ENCODE data around the gene DYNLT5.
"Not testable (repeated sequence)": the region's sequence is repeated elsewhere in the genome, so short reads cannot be mapped to it uniquely, and the experiment has no call there.

The DYNLT5 gene

GRCh38 chr1:66731170-66731865 is 20.9 kb upstream of the DYNLT5 start:
- Histone ChIP-seq H3K4me1 (ENCODE audit: insufficient read depth, low read length) (no peaks in the 10 kb centered on the region), H3K9me3 (ENCODE audit: low read length) (no peaks in the 10 kb centered on the region), H2AFZ (ENCODE audit: low read depth, low read length) (no peak overlapping the region), H3K27me3 (ENCODE audit: insufficient read depth, low read length) (no peaks in the 10 kb centered on the region), H3K4me3 (ENCODE audit: low read length) (no peak overlapping the region), H3K36me3 (ENCODE audit: insufficient read depth, low read length) (no peaks in the 10 kb centered on the region)

- Histone ChIP-seq H2AFZ (ENCODE audit: low read depth, low read length) (no peak overlapping the region), H3K4me3 (ENCODE audit: low read length) (no peak overlapping the region), H3K36me3 (ENCODE audit: insufficient read depth, low read length) (no peaks in the 10 kb centered on the region)
Measured at GRCh38 chr1:66732407-66733166, 19.7 kb upstream of the DYNLT5 start.

GRCh38 chr1:66733348-66734017 is 18.8 kb upstream of the DYNLT5 start:
- Histone ChIP-seq H3K27me3 (ENCODE audit: insufficient read depth, low read length) (no peaks in the 10 kb centered on the region), H3K9me3 (ENCODE audit: low read length) (no peaks in the 10 kb centered on the region), H2AFZ (ENCODE audit: low read depth, low read length) (no peak overlapping the region), H3K36me3 (ENCODE audit: insufficient read depth, low read length) (no peaks in the 10 kb centered on the region), H3K4me3 (ENCODE audit: low read length) (no peak overlapping the region), H3K4me1 (ENCODE audit: insufficient read depth, low read length) (no peaks in the 10 kb centered on the region)

More at GRCh38 chr1:66732407-66733166, 19.7 kb upstream of the DYNLT5 start:
- no peaks in the 10 kb centered on the region for H3K4me1 ChIP-seq (ENCODE audit: insufficient read depth, low read length)
- H3K27me3 ChIP-seq (ENCODE audit: insufficient read depth, low read length) = no peaks in the 10 kb centered on the region
- no peaks in the 10 kb centered on the region for H3K9me3 ChIP-seq (ENCODE audit: low read length)

DNA sequence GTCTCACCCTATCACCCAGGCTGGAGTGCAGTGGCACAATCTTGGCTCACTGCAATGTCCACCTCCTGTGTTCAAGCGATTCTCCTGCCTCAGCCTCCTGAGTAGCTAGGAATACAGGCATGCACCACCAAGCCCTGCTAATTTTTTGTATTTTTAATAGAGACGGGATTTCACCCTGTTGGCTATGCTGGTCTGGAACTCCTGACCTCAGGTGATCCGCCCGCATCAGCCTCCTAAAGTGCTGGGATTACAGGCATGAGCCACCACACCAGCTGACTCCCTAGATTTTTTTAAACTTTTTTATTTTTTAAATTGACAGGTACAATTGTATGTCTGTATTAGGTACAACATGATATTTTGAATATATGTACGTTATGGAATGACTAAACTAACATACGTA is 17.7 kb upstream of the DYNLT5 start:
- H3K9me3 ChIP-seq (ENCODE audit: low read length); H3K27me3 ChIP-seq (ENCODE audit: insufficient read depth, low read length); H3K4me1 ChIP-seq (ENCODE audit: insufficient read depth, low read length); H2AFZ ChIP-seq (ENCODE audit: low read depth, low read length); H3K36me3 ChIP-seq (ENCODE audit: insufficient read depth, low read length); H3K4me3 ChIP-seq (ENCODE audit: low read length): not testable (repeated sequence)

- no peak overlapping the region for H2AFZ ChIP-seq (ENCODE audit: low read depth, low read length)
- no peak overlapping the region for H3K4me3 ChIP-seq (ENCODE audit: low read length)
- no peaks in the 10 kb centered on the region for H3K4me1 ChIP-seq (ENCODE audit: insufficient read depth, low read length)
- H3K27me3 ChIP-seq (ENCODE audit: insufficient read depth, low read length) = no peaks in the 10 kb centered on the region
- no peaks in the 10 kb centered on the region for H3K36me3 ChIP-seq (ENCODE audit: insufficient read depth, low read length)
- H3K9me3 ChIP-seq (ENCODE audit: low read length) = no peaks in the 10 kb centered on the region
Measured at GRCh38 chr1:66737836-66738235, 14.4 kb upstream of the DYNLT5 start.

GRCh38 chr1:66739401-66740157 is 12.7 kb upstream of the DYNLT5 start:
- H3K36me3 ChIP-seq (ENCODE audit: insufficient read depth, low read length) = no peaks in the 10 kb centered on the region
- no peaks in the 10 kb centered on the region for H3K27me3 ChIP-seq (ENCODE audit: insufficient read depth, low read length)
- no peaks in the 10 kb centered on the region for H3K4me1 ChIP-seq (ENCODE audit: insufficient read depth, low read length)
- H2AFZ ChIP-seq (ENCODE audit: low read depth, low read length) = no peak overlapping the region
- no peaks in the 10 kb centered on the region for H3K9me3 ChIP-seq (ENCODE audit: low read length)
- no peak overlapping the region for H3K4me3 ChIP-seq (ENCODE audit: low read length)

GRCh38 chr1:66745451-66745850 is 6.8 kb upstream of the DYNLT5 start:
- Histone ChIP-seq H2AFZ (ENCODE audit: low read depth, low read length) (no peak overlapping the region), H3K27me3 (ENCODE audit: insufficient read depth, low read length) (no peaks in the 10 kb centered on the region), H3K9me3 (ENCODE audit: low read length) (no peaks in the 10 kb centered on the region), H3K4me3 (ENCODE audit: low read length) (no peak overlapping the region), H3K4me1 (ENCODE audit: insufficient read depth, low read length) (no peaks in the 10 kb centered on the region), H3K36me3 (ENCODE audit: insufficient read depth, low read length) (no peaks in the 10 kb centered on the region)

DNA sequence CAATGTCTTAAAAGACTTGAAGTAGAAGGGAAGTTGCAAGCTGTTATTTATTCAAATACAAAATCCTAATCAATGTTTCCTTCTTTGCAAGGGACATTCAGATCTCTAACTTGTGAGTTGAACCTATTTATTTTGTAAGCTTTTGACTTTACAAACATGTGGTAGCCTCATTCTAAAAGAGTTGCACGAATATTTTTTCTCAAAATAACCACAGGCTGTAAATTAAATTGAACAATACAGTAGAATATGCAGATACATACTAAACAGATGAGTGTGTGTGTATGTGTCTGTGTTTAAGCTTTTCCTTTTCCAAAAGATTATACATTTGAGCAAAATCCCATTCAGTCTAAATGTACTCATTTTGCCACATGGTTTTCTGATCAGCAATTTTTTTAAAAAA is 4.8 kb upstream of the DYNLT5 start:
- H3K36me3 ChIP-seq (ENCODE audit: insufficient read depth, low read length) = no peaks in the 10 kb centered on the region
- no peak overlapping the region for H3K4me3 ChIP-seq (ENCODE audit: low read length)
- H3K27me3 ChIP-seq (ENCODE audit: insufficient read depth, low read length) = no peaks in the 10 kb centered on the region
- no peak overlapping the region for H2AFZ ChIP-seq (ENCODE audit: low read depth, low read length)
- no peaks in the 10 kb centered on the region for H3K4me1 ChIP-seq (ENCODE audit: insufficient read depth, low read length)
- no peaks in the 10 kb centered on the region for H3K9me3 ChIP-seq (ENCODE audit: low read length)

GRCh38 chr1:66750577-66750976 is 1.7 kb upstream of the DYNLT5 start:
- Histone ChIP-seq H3K27me3 (ENCODE audit: insufficient read depth, low read length) (no peaks in the 10 kb centered on the region), H3K4me1 (ENCODE audit: insufficient read depth, low read length) (no peaks in the 10 kb centered on the region), H3K9me3 (ENCODE audit: low read length) (no peaks in the 10 kb centered on the region), H3K4me3 (ENCODE audit: low read length) (no peak overlapping the region), H2AFZ (ENCODE audit: low read depth, low read length) (no peak overlapping the region), H3K36me3 (ENCODE audit: insufficient read depth, low read length) (no peaks in the 10 kb centered on the region)

DNA sequence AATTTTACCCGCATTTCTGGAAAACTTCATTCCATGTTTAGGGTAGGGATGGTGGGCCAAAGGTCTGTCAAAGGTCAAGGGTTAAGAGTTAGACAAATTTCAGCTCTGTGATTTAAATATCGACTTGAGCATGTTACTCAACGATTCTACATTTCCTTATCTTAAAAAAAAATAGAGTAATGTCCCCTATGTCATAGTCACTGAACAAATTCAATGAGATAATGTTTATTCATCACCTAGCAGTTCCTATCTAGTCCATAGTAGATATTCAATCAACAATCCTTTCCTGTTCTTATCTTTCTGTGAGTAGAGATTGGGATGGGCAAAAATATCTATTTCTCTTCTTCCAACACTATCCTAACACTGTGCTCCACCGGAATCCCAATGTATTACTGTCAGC is 1.1 kb upstream of the DYNLT5 start:
- Histone ChIP-seq H3K9me3 (ENCODE audit: low read length) (no peaks in the 10 kb centered on the region), H3K4me3 (ENCODE audit: low read length) (no peak overlapping the region), H3K36me3 (ENCODE audit: insufficient read depth, low read length) (no peaks in the 10 kb centered on the region), H2AFZ (ENCODE audit: low read depth, low read length) (no peak overlapping the region), H3K4me1 (ENCODE audit: insufficient read depth, low read length) (no peaks in the 10 kb centered on the region), H3K27me3 (ENCODE audit: insufficient read depth, low read length) (no peaks in the 10 kb centered on the region)

- peak overlapping the region; percentile 32 for H3K4me3 ChIP-seq (ENCODE audit: low read length)
- H3K27me3 ChIP-seq (ENCODE audit: insufficient read depth, low read length) = no peaks in the 10 kb centered on the region
- H3K4me1 ChIP-seq (ENCODE audit: insufficient read depth, low read length) = no peaks in the 10 kb centered on the region
- peak overlapping the region; percentile 39 for H2AFZ ChIP-seq (ENCODE audit: low read depth, low read length)
- H3K9me3 ChIP-seq (ENCODE audit: low read length) = no peaks in the 10 kb centered on the region
- no peaks in the 10 kb centered on the region for H3K36me3 ChIP-seq (ENCODE audit: insufficient read depth, low read length)
Measured at GRCh38 chr1:66752671-66753371, 562 bp downstream of the DYNLT5 start.

- Histone ChIP-seq H3K27me3 (ENCODE audit: insufficient read depth, low read length) (no peaks in the 10 kb centered on the region), H3K4me1 (ENCODE audit: insufficient read depth, low read length) (no peaks in the 10 kb centered on the region), H3K4me3 (ENCODE audit: low read length) (no peak overlapping the region), H3K36me3 (ENCODE audit: insufficient read depth, low read length) (no peaks in the 10 kb centered on the region), H3K9me3 (ENCODE audit: low read length) (no peaks in the 10 kb centered on the region), H2AFZ (ENCODE audit: low read depth, low read length) (no peak overlapping the region)
Measured at GRCh38 chr1:66757722-66758240, 5.5 kb downstream of the DYNLT5 start.

Data from neuron (in vitro differentiated cells).